ENCODE measurements around the gene MGST3.

DNA sequence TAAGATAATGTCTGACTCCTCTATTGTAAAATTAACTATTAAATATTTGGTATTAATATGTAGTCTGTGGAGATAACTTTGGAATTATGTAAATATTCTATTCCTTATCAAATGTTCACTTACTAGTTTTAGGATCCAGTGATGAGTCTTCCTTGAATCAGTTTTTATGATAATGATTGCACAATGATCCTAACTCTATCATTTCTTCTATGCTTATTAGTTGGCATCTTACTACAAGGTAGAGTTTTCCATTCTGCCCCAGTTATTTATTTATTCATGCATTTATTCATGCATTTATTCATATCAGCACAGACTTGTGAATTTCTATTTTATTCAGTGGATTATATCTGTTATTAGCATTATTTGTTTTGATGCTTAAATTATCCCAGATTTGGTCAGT, 7.4 kb upstream of the MGST3 start:
- TF ChIP-seq, protein P1, sequence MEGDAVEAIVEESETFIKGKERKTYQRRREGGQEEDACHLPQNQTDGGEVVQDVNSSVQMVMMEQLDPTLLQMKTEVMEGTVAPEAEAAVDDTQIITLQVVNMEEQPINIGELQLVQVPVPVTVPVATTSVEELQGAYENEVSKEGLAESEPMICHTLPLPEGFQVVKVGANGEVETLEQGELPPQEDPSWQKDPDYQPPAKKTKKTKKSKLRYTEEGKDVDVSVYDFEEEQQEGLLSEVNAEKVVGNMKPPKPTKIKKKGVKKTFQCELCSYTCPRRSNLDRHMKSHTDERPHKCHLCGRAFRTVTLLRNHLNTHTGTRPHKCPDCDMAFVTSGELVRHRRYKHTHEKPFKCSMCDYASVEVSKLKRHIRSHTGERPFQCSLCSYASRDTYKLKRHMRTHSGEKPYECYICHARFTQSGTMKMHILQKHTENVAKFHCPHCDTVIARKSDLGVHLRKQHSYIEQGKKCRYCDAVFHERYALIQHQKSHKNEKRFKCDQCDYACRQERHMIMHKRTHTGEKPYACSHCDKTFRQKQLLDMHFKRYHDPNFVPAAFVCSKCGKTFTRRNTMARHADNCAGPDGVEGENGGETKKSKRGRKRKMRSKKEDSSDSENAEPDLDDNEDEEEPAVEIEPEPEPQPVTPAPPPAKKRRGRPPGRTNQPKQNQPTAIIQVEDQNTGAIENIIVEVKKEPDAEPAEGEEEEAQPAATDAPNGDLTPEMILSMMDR (IDR thresholded peaks at IDR 0.05), result no peak
- no peak for TF ChIP-seq EZH2 (IDR thresholded peaks at IDR 0.05; ENCODE audit: borderline replicate concordance, insufficient read depth, low read depth, low read length, poor library complexity, severe bottlenecking)

Data from B cell (primary cell).